Measurements from ENCODE around the gene PARP1. TPM values are rescaled to one million over a fixed set of nuclear protein-coding genes. Genes with fewer than 3 reads are reported as not detected.

The PARP1 gene
- 84.5 and 86.3 TPM in 2 replicates for total RNA-seq
- long read RNA-seq, transcript PARP1-203 (23 exons, 3,958 nt), result major isoform, 266 of 393 reads
- long read RNA-seq, partial matches to known transcripts, result 116 of 393 reads
- long read RNA-seq, other reads (novel, unspliced or antisense), result 10 of 393 reads

DNA sequence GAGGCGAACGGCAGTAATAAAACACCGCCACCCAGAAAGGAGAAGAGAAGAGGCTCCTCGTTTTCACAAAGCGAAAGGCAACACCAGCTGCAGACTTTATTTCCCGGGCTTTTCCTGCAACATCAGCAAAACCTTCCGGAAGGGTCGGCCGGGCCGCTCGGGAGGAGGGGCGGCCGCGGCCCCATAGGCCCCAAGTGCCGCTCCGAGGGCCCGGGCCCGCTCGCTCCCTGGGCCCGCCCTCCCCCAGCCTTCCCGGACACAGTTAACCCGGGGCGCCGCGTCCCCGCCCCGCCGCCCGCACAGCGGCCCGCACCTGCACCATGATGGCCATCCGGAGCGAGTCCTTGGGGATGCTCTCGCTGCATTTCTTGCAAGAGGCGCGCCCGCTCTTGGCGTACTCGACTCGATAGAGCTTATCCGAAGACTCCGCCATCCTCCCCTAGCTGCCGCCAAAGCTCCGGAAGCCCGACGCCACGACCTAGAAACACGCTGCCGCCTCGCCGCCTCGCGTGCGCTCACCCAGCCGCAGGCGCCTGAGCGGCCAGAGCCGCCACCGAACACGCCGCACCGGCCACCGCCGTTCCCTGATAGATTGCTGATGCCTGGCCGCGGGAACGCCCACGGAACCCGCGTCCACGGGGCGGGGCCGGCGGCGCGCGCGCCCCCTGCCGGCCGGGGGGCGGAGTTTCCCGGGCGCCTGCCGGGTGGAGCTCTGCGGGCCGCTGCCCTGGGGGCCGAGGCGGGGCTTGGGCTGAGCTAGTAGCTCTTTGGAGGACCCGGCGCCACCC lies at the start of gene PARP1:
TSS of gene PARP1 (minus strand) at position 597 of the 788 bp plus-strand sequence. CDS start at position 433, 164 bp downstream.
- H3K27ac Mint-ChIP-seq (ENCODE audit: unreplicated experiment), result peak within 1 kb of the TSS; percentile 89
- TF ChIP-seq, protein P1, sequence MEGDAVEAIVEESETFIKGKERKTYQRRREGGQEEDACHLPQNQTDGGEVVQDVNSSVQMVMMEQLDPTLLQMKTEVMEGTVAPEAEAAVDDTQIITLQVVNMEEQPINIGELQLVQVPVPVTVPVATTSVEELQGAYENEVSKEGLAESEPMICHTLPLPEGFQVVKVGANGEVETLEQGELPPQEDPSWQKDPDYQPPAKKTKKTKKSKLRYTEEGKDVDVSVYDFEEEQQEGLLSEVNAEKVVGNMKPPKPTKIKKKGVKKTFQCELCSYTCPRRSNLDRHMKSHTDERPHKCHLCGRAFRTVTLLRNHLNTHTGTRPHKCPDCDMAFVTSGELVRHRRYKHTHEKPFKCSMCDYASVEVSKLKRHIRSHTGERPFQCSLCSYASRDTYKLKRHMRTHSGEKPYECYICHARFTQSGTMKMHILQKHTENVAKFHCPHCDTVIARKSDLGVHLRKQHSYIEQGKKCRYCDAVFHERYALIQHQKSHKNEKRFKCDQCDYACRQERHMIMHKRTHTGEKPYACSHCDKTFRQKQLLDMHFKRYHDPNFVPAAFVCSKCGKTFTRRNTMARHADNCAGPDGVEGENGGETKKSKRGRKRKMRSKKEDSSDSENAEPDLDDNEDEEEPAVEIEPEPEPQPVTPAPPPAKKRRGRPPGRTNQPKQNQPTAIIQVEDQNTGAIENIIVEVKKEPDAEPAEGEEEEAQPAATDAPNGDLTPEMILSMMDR (IDR thresholded peaks at IDR 0.05), result peak; percentile 97
- peak; percentile 97 for DNase-seq (ENCODE audit: extremely low spot score, unreplicated experiment)

DNA sequence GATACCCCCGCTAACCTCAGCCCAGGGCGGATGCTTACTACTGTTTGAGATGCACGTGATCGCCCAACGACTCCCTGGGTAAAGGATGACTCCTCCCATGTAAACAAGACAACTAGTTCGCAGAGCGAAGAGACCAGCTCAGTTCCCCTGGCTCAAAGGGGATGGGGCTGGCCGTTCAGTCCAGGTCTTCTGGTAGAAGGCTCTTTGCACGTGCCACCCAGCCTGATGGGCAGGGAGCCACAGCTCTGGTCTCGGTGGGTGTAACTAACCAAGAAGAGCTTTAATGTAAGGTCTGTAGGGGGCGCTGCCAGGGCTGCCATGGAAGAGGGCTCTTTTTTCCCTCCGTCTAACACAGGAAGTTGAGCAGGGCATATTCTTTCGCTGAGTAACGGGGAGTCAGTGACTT lies 49.4 kb upstream of the PARP1 start:
- DNase-seq (ENCODE audit: extremely low spot score, unreplicated experiment), result no peak
- H3K4me3 Mint-ChIP-seq (ENCODE audit: unreplicated experiment), result no peak overlapping the region
- H3K9me3 Mint-ChIP-seq (ENCODE audit: unreplicated experiment), result peaks cover 9% of the 10 kb centered on the region
- no peak overlapping the region for H3K27ac Mint-ChIP-seq (ENCODE audit: unreplicated experiment)
- no peaks in the 10 kb centered on the region for H3K36me3 Mint-ChIP-seq (ENCODE audit: unreplicated experiment)
- TF ChIP-seq, protein P1 (IDR thresholded peaks at IDR 0.05), result no peak
- no peaks in the 10 kb centered on the region for H3K4me1 Mint-ChIP-seq (ENCODE audit: unreplicated experiment)
- H3K27me3 Mint-ChIP-seq (ENCODE audit: unreplicated experiment), result peaks cover 29% of the 10 kb centered on the region

More for the DNA sequence above, at the start of gene PARP1:
- Mint-ChIP-seq H3K36me3 (ENCODE audit: unreplicated experiment) (no peaks in the 10 kb centered on the region), H3K9me3 (ENCODE audit: unreplicated experiment) (no peaks in the 10 kb centered on the region), H3K4me1 (ENCODE audit: unreplicated experiment) (peaks cover 48% of the 10 kb centered on the region), H3K27me3 (ENCODE audit: unreplicated experiment) (peaks cover 7% of the 10 kb centered on the region), H3K4me3 (ENCODE audit: unreplicated experiment) (peak within 1 kb of the TSS; percentile 93)

DNA sequence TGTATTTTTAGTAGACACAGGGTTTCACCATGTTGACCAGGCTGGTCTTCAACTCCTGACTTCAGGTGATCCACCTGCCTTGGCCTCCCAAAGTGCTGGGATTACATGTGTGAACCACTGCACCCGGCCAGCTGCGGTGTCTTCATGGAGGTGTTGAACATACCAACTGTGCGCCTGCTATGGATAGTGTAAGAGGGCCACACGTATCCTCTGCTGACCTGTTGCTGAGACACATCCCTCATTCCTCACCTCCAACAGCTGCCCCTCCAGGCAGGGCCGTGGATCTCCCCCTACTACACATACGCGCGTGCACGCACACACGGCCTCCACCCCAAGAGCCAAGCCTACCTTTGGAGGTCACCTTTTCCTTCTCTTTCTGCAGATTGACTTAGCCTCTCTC lies 48.0 kb upstream of the PARP1 start:
- Mint-ChIP-seq H3K4me3 (ENCODE audit: unreplicated experiment) (no peak overlapping the region), H3K36me3 (ENCODE audit: unreplicated experiment) (no peaks in the 10 kb centered on the region), H3K27ac (ENCODE audit: unreplicated experiment) (no peak overlapping the region), H3K27me3 (ENCODE audit: unreplicated experiment) (peaks cover 29% of the 10 kb centered on the region), H3K9me3 (ENCODE audit: unreplicated experiment) (peaks cover 5% of the 10 kb centered on the region), H3K4me1 (ENCODE audit: unreplicated experiment) (no peaks in the 10 kb centered on the region)
- TF ChIP-seq, protein P1 (IDR thresholded peaks at IDR 0.05), result no peak
- no peak for DNase-seq (ENCODE audit: extremely low spot score, unreplicated experiment)

DNA sequence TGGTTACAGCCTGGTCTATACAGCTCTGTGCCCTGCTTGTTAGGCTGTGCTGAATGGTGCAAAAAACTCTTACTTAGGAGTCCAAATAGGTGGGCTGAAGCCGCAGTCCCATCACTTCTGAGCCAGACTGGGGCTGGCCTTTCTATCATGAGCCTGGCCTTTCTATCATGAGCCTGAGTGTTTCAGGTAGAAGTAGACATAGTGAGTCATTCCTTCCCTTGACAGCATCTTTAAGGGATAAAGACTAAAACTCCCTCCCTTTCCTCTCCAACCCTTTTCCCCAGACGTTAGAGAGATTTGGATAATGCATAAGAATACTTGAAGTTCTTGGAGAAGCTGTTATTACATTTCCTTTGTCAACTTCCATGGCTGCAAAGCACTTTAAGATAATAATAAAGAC lies 46.5 kb upstream of the PARP1 start:
- TF ChIP-seq, protein P1 (IDR thresholded peaks at IDR 0.05), result no peak
- H3K27me3 Mint-ChIP-seq (ENCODE audit: unreplicated experiment), result peaks cover 34% of the 10 kb centered on the region
- peaks cover 5% of the 10 kb centered on the region for H3K9me3 Mint-ChIP-seq (ENCODE audit: unreplicated experiment)
- H3K27ac Mint-ChIP-seq (ENCODE audit: unreplicated experiment), result no peak overlapping the region
- no peak for DNase-seq (ENCODE audit: extremely low spot score, unreplicated experiment)
- no peak overlapping the region for H3K4me3 Mint-ChIP-seq (ENCODE audit: unreplicated experiment)
- H3K4me1 Mint-ChIP-seq (ENCODE audit: unreplicated experiment), result no peaks in the 10 kb centered on the region
- no peaks in the 10 kb centered on the region for H3K36me3 Mint-ChIP-seq (ENCODE audit: unreplicated experiment)

DNA sequence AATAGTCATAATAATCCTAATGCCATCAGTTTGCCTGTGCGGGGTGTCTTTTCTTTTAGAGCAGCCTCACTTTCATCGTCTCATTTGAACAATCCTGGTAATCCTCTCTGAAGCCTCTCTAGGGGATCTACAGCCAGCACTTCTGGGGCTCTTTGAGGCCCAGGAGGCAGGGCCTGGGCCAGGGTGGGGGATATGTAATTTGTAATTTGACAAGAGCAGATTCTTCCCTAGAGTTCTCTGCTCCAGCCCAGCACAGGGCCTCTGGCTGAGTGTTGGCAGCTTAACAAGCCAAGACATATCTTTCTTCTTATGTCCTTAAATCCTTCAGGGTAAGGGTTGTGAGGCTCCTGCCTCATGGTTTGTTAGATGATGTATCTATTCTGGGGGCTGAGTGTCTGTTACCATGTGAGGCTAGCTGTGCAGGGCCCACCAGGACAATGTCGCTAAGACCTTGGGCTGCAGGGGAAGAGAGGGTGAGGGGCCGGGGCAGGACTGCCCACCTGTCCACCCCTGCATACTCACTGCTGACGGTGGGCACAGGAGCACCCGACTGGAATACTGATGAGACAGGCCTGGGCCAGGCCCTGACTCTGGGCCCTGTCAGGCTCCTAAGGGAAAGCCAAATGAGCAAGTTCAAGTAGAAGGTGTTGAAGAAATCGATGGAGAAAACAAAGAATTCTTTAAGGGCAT lies 45.3 kb upstream of the PARP1 start:
- Mint-ChIP-seq H3K4me3 (ENCODE audit: unreplicated experiment) (no peak overlapping the region), H3K27ac (ENCODE audit: unreplicated experiment) (no peak overlapping the region), H3K36me3 (ENCODE audit: unreplicated experiment) (no peaks in the 10 kb centered on the region), H3K9me3 (ENCODE audit: unreplicated experiment) (no peaks in the 10 kb centered on the region), H3K4me1 (ENCODE audit: unreplicated experiment) (no peaks in the 10 kb centered on the region), H3K27me3 (ENCODE audit: unreplicated experiment) (peaks cover 39% of the 10 kb centered on the region)
- DNase-seq (ENCODE audit: extremely low spot score, unreplicated experiment), result no peak
- TF ChIP-seq, protein P1 (IDR thresholded peaks at IDR 0.05), result no peak
